Activated CD8-positive, alpha-beta memory T cell treated with anti-CD3 and anti-CD28 coated beads for 4 hours (primary cell): ENCODE measurements around the gene CNIH1.
"Not testable (repeated sequence)": the region's sequence is repeated elsewhere in the genome, so short reads cannot be mapped to it uniquely, and the experiment has no call there.

Experiments
- DNase-seq, 2 donors: peaks; one replicate each; pipeline ENCODE4 v3.0.0-alpha.2; 2020; ENCODE audit warnings: low read depth in 2 of 2

Gene CNIH1

DNA sequence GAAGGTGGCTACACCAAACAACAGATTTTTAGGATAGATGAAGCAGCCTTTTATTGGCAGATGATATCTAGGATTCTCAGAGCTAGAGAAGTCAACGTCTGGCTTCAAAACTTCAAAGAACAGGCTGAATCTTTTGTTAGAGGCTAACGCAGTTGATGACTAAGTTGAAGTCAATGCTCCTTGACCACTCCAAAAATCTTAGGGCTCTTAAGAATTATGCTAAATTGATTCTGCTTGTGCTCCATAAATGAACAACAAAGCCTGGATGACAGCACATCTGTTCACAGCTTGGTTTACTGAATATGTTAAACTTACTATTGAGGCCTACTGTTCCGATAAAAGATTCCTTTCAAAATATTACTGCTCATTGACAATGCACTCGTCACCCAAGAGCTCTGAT is 57.3 kb downstream of the CNIH1 start:
- no peak for DNase-seq

DNA sequence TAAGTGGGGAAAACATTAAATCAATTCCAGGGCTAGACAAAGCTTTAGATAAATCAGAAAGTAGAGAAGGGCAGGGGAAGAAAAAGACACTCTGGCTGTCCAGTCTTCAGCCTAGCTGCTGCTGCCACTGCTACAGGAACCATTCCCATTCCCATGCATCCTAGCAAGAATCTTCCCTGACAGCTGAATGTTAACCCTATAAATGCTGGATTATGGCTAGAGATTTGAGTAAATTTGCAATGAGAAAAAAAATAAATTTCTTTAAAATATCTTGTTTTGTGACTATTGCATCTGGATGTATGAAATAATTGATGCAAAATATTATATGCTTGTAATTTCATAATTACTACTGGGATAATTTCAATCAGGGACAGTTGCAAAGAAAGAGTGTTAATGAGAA is 59.4 kb downstream of the CNIH1 start:
- no peak for DNase-seq

DNA sequence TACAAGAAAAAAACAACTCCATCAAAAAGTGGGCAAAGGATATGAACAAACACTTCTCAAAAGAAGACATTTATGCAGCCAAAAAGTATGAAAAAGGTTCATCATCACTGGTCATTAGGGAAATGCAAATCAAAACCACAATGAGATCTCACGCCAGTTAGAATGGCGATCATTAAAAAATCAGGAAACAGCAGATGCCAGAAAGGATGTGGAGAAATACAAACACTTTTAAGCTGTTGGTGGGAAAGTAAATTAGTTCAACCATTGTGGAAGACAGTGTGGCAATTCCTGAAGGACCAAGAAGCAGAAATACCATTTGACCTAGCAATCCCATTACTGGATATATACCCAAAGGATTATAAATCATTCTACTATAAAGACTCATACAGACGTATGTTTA is 60.6 kb downstream of the CNIH1 start:
- not testable (repeated sequence) for DNase-seq

DNA sequence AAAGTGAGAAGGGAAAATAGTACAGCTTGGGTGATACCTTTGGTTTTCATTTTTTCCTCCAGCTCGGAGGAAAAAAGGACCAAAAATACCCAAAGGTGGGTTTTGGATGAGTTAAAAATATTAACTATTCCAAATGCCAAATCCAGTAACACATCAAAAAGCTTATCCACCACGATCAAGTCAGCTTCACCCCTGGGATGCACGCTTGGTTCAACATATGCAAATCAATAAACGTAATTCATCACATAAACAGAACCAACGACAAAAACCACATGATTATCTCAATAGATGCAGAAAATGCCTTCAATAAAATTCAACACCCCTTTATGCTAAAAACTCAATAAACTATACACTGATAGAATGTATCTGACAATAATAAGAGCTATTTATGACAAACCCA is 62.3 kb downstream of the CNIH1 start:
- not testable (repeated sequence) for DNase-seq

DNA sequence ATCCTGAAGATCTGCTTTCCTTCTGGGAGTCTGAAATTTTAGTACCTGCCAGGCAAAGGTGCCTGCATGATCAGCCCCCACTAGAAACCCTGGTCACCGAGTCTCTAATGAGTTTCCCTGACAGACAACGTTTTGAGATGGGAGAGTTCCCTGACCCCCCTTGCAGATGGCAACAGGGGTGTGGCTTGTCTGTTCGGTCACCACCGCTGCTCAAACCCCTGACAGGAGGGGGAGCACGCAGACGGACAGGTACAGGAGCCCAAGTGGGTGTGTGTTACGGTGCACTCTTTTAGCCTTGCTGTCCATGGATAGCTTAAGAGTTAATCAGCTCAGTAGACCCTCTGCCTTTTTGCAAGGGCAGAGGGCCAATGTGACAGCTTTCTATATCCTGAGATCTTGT is 63.7 kb downstream of the CNIH1 start:
- no peak for DNase-seq

DNA sequence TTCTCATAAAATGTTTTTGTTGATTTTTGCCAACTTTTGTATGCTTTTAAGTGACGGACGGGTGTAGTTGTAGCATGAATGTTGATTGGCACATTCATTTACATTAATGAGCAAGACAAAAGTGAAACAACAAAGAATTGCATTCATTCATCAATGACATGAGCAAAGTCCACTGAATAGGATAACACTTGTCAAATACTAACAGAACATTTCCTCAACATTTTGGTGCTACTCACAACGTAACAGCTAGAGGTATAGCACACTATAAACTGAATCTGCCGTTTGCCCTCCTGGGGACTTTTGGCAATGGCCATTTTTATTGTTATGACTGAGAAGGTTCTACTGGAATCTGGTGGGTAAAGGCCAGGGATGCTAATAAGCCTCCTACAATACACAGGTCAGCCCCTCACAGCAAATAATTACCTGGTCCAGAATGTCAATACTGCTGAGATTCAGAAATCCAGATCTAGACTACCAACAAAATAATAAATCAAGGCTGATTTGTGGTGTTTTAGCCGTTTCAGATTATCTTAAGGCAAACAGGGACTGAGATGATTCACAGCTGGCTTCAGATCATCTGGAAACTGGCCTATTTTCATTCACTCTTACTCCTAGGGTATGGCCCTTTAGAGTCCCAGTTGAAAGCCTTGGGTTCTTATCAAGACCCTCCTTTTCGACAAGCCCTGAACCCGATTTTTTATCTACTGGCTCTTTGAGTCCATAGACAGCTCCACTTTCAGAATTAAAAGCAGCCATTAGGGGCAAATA is 66.9 kb downstream of the CNIH1 start:
- no peak for DNase-seq
